ENCODE results near the gene CIB4.

CIB4 gene

DNA sequence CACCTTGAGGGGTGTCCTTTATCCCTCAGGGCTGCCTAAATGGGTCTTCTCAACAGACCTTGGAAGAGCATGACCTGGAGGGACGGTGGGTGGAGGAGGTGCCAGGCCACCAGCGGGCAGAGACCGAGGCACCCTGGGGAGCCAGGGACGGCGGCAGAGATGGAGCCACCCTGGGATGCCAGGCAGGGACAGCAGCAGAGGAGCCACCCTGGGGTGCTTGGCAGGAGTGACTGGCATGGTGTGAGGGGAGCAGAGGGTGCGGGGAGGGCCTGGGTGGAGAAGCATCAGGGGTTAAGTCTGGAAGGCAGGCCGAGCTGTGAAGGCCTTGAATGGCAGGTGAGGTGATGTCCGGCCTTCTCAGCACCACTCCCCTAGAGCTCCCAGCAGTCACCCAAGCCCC, 56.1 kb downstream of the CIB4 start:
- Histone ChIP-seq H3K36me3 (no peaks in the 10 kb centered on the region), H3K4me1 (no peaks in the 10 kb centered on the region), H3K4me3 (no peak overlapping the region), H3K27me3 (peaks cover 0 to 28% of the 10 kb centered on the region in 2 donors), H3K27ac (no peak overlapping the region), H3K9me3 (no peaks in the 10 kb centered on the region)
- no peak for TF ChIP-seq CTCF (IDR thresholded peaks at IDR 0.05)
- intact Hi-C loops (cut with DNase I; ENCODE audit: low total_unique reads), result no loop called here
- DNase-seq, result peak in 1 of 2 donors; percentile 58

- intact Hi-C loops (cut with DNase I; ENCODE audit: low total_unique reads), result no loop called here
- no peak for TF ChIP-seq CTCF (IDR thresholded peaks at IDR 0.05)
- no peaks in the 10 kb centered on the region for H3K4me1 ChIP-seq
- DNase-seq, result peak in 1 of 2 donors; percentile 49
- no peak overlapping the region for H3K27ac ChIP-seq
- H3K9me3 ChIP-seq, result no peaks in the 10 kb centered on the region
- no peak overlapping the region for H3K4me3 ChIP-seq
- peaks cover 0 to 32% of the 10 kb centered on the region in 2 donors for H3K27me3 ChIP-seq
- H3K36me3 ChIP-seq, result no peaks in the 10 kb centered on the region
Measured at GRCh38 chr2:26584656-26585055, 56.5 kb downstream of the CIB4 start.

- TF ChIP-seq CTCF (IDR thresholded peaks at IDR 0.05), result no peak
- intact Hi-C loops (cut with DNase I; ENCODE audit: low total_unique reads), result no loop called here
- no peaks in the 10 kb centered on the region for H3K36me3 ChIP-seq
- H3K27ac ChIP-seq, result no peak overlapping the region
- no peaks in the 10 kb centered on the region for H3K9me3 ChIP-seq
- DNase-seq, result peak in 1 of 2 donors; percentile 40
- no peaks in the 10 kb centered on the region for H3K4me1 ChIP-seq
- no peak overlapping the region for H3K4me3 ChIP-seq
- H3K27me3 ChIP-seq, result peaks cover 0 to 37% of the 10 kb centered on the region in 2 donors
Measured at GRCh38 chr2:26584191-26584590, 57.0 kb downstream of the CIB4 start.

DNA sequence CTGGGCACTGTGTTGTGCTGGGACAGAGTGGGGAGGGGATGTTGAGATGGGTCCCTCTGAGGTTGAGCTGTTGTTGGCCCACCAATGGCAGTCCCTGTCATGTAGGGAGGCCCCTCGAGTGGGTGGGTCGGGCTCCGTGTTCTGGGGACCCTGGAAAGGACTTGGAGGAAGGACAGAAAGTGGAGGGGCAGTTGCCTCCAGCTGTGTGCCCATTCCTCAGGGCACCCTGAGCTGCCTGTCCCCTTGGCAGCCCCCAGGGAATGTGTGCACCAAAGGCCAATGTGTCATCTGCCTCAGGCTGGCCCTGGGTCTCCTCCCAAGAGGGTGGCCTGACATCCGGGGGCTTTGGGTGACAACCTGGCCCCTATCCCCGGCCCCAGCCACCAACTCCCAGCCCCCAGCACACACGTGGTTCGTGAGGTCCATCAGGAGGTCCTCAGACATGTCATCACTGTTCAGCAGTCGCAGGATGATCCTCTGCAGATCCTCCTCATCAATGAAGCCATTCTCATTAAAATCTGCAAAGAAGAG, 57.7 kb downstream of the CIB4 start:
- no peak overlapping the region for H3K27ac ChIP-seq
- H3K27me3 ChIP-seq, result peaks cover 0 to 39% of the 10 kb centered on the region in 2 donors
- TF ChIP-seq CTCF (IDR thresholded peaks at IDR 0.05), result no peak
- no peak overlapping the region for H3K4me3 ChIP-seq
- H3K36me3 ChIP-seq, result no peaks in the 10 kb centered on the region
- DNase-seq, result peak in 1 of 2 donors; percentile 50
- H3K4me1 ChIP-seq, result no peaks in the 10 kb centered on the region
- intact Hi-C loops (cut with DNase I; ENCODE audit: low total_unique reads), result no loop called here
- H3K9me3 ChIP-seq, result no peaks in the 10 kb centered on the region

- Histone ChIP-seq H3K9me3 (no peaks in the 10 kb centered on the region), H3K27me3 (peaks cover 0 to 40% of the 10 kb centered on the region in 2 donors), H3K36me3 (no peaks in the 10 kb centered on the region), H3K4me3 (no peak overlapping the region), H3K4me1 (no peaks in the 10 kb centered on the region), H3K27ac (no peak overlapping the region)
- intact Hi-C loops (cut with DNase I; ENCODE audit: low total_unique reads), result no loop called here
- DNase-seq, result no peak
- no peak for TF ChIP-seq CTCF (IDR thresholded peaks at IDR 0.05)
Measured at GRCh38 chr2:26582890-26583289, 58.3 kb downstream of the CIB4 start.

Measured in tibial artery (tissue), 4 donors.